GM12878 (cell line): ENCODE measurements around the gene ABCB4. TPM values are rescaled to one million over a fixed set of nuclear protein-coding genes. Genes with fewer than 3 reads are reported as not detected.

Experiments used
- ATAC-seq: fragments of 200-7000 bp; cut with Tn5 transposase; 3 replicates; pipeline ENCODE4 v1.9.1; 2020; ENCODE audit warnings: mild to moderate bottlenecking, moderate library complexity
- BruUV-seq: library from RNA; stranded (reverse); fragments of 400-500 nt; replicated peaks from 2 replicates; lab custom pipeline; 2021; lab: Mats Ljungman, UMichigan
- CTCF ChIA-PET: fragments of 300-600 bp; sonication (Branson Sonifier 250); formaldehyde crosslinking; extraction: SDS; loops from one replicate; lab custom pipeline; 2021; ENCODE audit warnings: inconsistent platforms; lab: Yijun Ruan, JAX
- POLR2A ChIA-PET: fragments of 350-600 bp; formaldehyde crosslinking; extraction: SDS; loops from one replicate; lab custom pipeline; 2021; ENCODE audit warnings: inconsistent platforms; lab: Charles Lee
- RAD21 ChIA-PET: fragments of 300-600 bp; sonication (Branson Sonifier 250); formaldehyde crosslinking; loops from one replicate; lab custom pipeline; 2023; ENCODE audit warnings: antibody characterized with exemption; ENCODE audit not compliant: unreplicated experiment; lab: Charles Lee
- SMC1A ChIA-PET: fragments of 300-600 bp; sonication (Branson Sonifier 250); formaldehyde crosslinking; loops from one replicate; lab custom pipeline; 2023; ENCODE audit not compliant: unreplicated experiment, uncharacterized antibody; lab: Charles Lee
- DNase-seq: peaks from one replicate; pipeline ENCODE4 v3.0.0-alpha.2; 2011; ENCODE audit warnings: low read depth, low spot score
- FAIRE-seq: peaks from 3 replicates; lab custom pipeline; 2011; peaks lifted over from hg19 to GRCh38; lab: Jason Lieb, UNC
- H2AFZ ChIP-seq: 2 replicates; pipeline ENCODE4 v1.6.0; 2011; ENCODE audit warnings: low read depth, low read length, control low read depth; ENCODE audit not compliant: control insufficient read depth
- H3K27ac ChIP-seq: 2 replicates; pipeline ENCODE4 v1.5.1; 2011; ENCODE audit warnings: control low read depth; ENCODE audit not compliant: control insufficient read depth, insufficient read depth
- H3K27me3 ChIP-seq, 2 experiments: replicated peaks in 1 of 2; 2 replicates each; pipeline versions ENCODE4 v1.6.0 to v1.6.1; 2011; ENCODE audit warnings: low read length in 1 of 2; ENCODE audit not compliant: control insufficient read depth in 2 of 2, insufficient read depth in 2 of 2
- H3K36me3 ChIP-seq, 2 experiments: 2 replicates each; pipeline ENCODE4 v1.5.1; 2011; ENCODE audit warnings: low read length in 1 of 2; ENCODE audit not compliant: control insufficient read depth in 2 of 2, insufficient read depth in 2 of 2
- H3K4me1 ChIP-seq: 2 replicates; pipeline ENCODE4 v1.6.1; 2011; ENCODE audit warnings: mild to moderate bottlenecking, low read length, moderate library complexity, mixed read lengths; ENCODE audit not compliant: control insufficient read depth, insufficient read depth
- H3K4me2 ChIP-seq: 2 replicates; pipeline ENCODE4 v1.6.0; 2011; ENCODE audit warnings: control low read depth; ENCODE audit not compliant: control insufficient read depth, insufficient read depth
- H3K4me3 ChIP-seq: fragments of 200-600 bp; sonication (generic); 2 replicates; pipeline ENCODE4 v1.5.1; 2016
- H3K79me2 ChIP-seq: 2 replicates; pipeline ENCODE4 v1.6.0; 2011; ENCODE audit warnings: low read length; ENCODE audit not compliant: control insufficient read depth, insufficient read depth
- H3K9ac ChIP-seq: 2 replicates; pipeline ENCODE4 v1.8.0; 2011; ENCODE audit warnings: low read length, control low read depth, mixed read lengths; ENCODE audit not compliant: control insufficient read depth, insufficient read depth
- H3K9me3 ChIP-seq: replicated peaks from 3 replicates; pipeline ENCODE4 v1.5.1; 2011; ENCODE audit warnings: mild to moderate bottlenecking, low read length; ENCODE audit not compliant: control insufficient read depth, insufficient read depth
- H4K20me1 ChIP-seq: 2 replicates; pipeline ENCODE4 v1.6.0; 2011; ENCODE audit not compliant: control insufficient read depth, insufficient read depth
- CHD4 ChIP-seq: fragments of 200-600 bp; sonication (generic); IDR thresholded peaks from 2 replicates; pipeline ENCODE4 v1.6.1; 2016; ENCODE audit warnings: mild to moderate bottlenecking
- CREB1 ChIP-seq: IDR thresholded peaks from 2 replicates; pipeline ENCODE4 v1.6.1; 2012; ENCODE audit warnings: low read depth, mild to moderate bottlenecking, inconsistent platforms
- CREM ChIP-seq: IDR thresholded peaks from 2 replicates; pipeline ENCODE4 v1.6.1; 2014; ENCODE audit warnings: antibody characterized with exemption, low read depth
- EP300 ChIP-seq, 2 experiments: fragments of 150-350 bp in 1 of 2; IDR thresholded peaks; 2 replicates each; pipeline ENCODE4 v1.6.1; 2011 to 2012; ENCODE audit warnings: low read depth in 2 of 2, low read length in 2 of 2, borderline replicate concordance in 1 of 2, improper control_type of control experiment in 1 of 2, inconsistent platforms in 1 of 2; ENCODE audit not compliant: control insufficient read depth in 1 of 2
- EZH2 ChIP-seq: IDR thresholded peaks from 2 replicates; pipeline ENCODE4 v1.6.1; 2012; ENCODE audit warnings: low read depth, mild to moderate bottlenecking, control low read depth, inconsistent platforms, low read length, borderline replicate concordance; ENCODE audit not compliant: control insufficient read depth
- HDGF ChIP-seq: fragments of 450-650 bp; IDR thresholded peaks from 2 replicates; pipeline ENCODE4 v1.6.1; 2016; ENCODE audit warnings: antibody characterized with exemption
- TCF12 ChIP-seq: IDR thresholded peaks from 2 replicates; pipeline ENCODE4 v1.6.1; 2011; ENCODE audit warnings: low read depth, mild to moderate bottlenecking, low read length
- WGBS: methylation state at CpG from one replicate; pipeline ENCODE4 v1.1.6; 2016; ENCODE audit warnings: low lambda C conversion rate; ENCODE audit not compliant: insufficient replicate concordance, insufficient coverage; ENCODE audit errors: missing lambda C conversion rate; 5-methylcytosine and 5-hydroxymethylcytosine counted together
- in situ Hi-C: fragments of 300-500 bp; cut with MboI; formaldehyde crosslinking; loops from 9 replicates; pipeline ENCODE4 v1.14.3; 2018; ENCODE audit warnings: mixed read lengths
- intact Hi-C: fragments of 100-400 bp; cut with micrococcal nuclease; formaldehyde crosslinking; loops from one replicate; pipeline ENCODE4 v1.14.2; 2022; ENCODE audit not compliant: unreplicated experiment
- polyA plus RNA-seq, 11 experiments: library from polyadenylated mRNA; depleted of rRNA in 4 of 11; unstranded in 6 of 11; stranded (reverse) in 5 of 11; fragments of >200 nt; fragmentation: Nextera tagmentation in 4 of 11; fragmentation: Illumina TruSeq in 1 of 11; extraction: Ambion mirVana in 4 of 11; extraction: Trizol in 1 of 11; gene quantifications; 1 replicate in 1 of 11; 2 replicates in 10 of 11; pipeline versions ENCODE4 v1.2.1 to v1.2.3, GENCODE V29; 2011 to 2016; ENCODE audit warnings: inconsistent platforms in 2 of 11, missing spikeins in 2 of 11, low read depth in 1 of 11
- total RNA-seq, 4 experiments: library from RNA; depleted of rRNA in 3 of 4; stranded (reverse); fragments of >200 nt in 3 of 4; fragmentation: Illumina TruSeq in 1 of 4; extraction: Trizol in 1 of 4; gene quantifications; 2 replicates each; pipeline versions ENCODE4 v1.2.1 to v1.2.3, GENCODE V29; 2013 to 2021
- TF ChIP-seq, protein P1 (sequence below): fragments of 450-650 bp; IDR thresholded peaks from 2 replicates; pipeline ENCODE4 v1.6.1; 2014; ENCODE audit warnings: mild to moderate bottlenecking
- TF ChIP-seq, protein P2 (sequence below): IDR thresholded peaks from 2 replicates; pipeline ENCODE4 v1.6.1; 2012; ENCODE audit warnings: low read length, inconsistent platforms
- TF ChIP-seq, protein P3 (sequence below): fragments of 450-650 bp; IDR thresholded peaks from 2 replicates; pipeline ENCODE4 v1.6.1; 2016; ENCODE audit warnings: mild to moderate bottlenecking
- TF ChIP-seq, protein P4 (sequence below): fragments of 450-650 bp; conservative IDR thresholded peaks from 2 replicates; pipeline ENCODE4 v1.6.1; 2017; ENCODE audit warnings: mild to moderate bottlenecking, moderate library complexity
- TF ChIP-seq, protein P5 (sequence below): IDR thresholded peaks from 2 replicates; pipeline ENCODE4 v1.6.1; 2011; ENCODE audit warnings: low read depth, mild to moderate bottlenecking, low read length, moderate library complexity, borderline replicate concordance; ENCODE audit errors: extremely low read depth
- TF ChIP-seq, protein P6 (sequence below): fragments of 450-650 bp; IDR thresholded peaks from 2 replicates; pipeline ENCODE4 v1.6.1; 2017; ENCODE audit warnings: borderline replicate concordance

ABCB4 gene
- total and polyA plus RNA-seq, 10 of the 15 experiments (the other 5 are each of a cell fraction or from before 2014, with no cell fraction given): 1.9 to 8.3 (median 4.4) TPM

DNA sequence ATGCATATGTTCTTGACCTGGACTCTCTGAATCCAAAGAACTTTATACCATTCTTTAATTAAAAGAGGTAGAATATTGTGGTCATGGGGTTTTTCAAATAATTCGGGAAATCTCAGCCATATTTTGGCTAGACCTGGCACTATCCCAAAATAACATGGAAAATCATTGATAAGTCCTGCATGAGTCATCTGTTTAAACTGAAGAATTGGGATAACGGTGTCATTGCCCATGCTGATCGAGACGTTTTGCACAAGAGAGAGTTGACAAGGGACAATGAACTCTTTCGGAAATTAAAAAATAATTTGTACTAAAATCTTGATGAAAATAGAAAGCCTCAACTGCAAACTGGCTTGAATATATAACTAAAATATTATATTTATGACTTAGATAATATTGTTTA lies 19.9 kb upstream of the ABCB4 start:
- H3K36me3 ChIP-seq: no peaks in the 10 kb centered on the region
- no peak overlapping the region for H2AFZ ChIP-seq
- ChIA-PET CTCF (interaction anchor here (1.3 kb wide), 1 partner anchor 11 kb away, joined by 5 read pairs; no protein-coding TSS in a partner anchor), POLR2A (no interaction called here), SMC1A (interaction anchor here (0.9 to 2.3 kb wide), 4 partner anchors 10 to 24 kb away, joined by 3 to 8 read pairs (median 4); no protein-coding TSS in a partner anchor), RAD21 (no interaction called here)
- FAIRE-seq (no peak), DNase-seq (no peak), ATAC-seq (no peak)
- no TSS peak for BruUV-seq
- H3K9ac ChIP-seq: no peak overlapping the region
- no peak overlapping the region for H3K27ac ChIP-seq
- intact Hi-C loops (no loop called here), in situ Hi-C loops (no loop called here)
- H3K9me3 ChIP-seq: no peaks in the 10 kb centered on the region; the same call in 2 of the 3 replicates
- no peak overlapping the region for H3K4me3 ChIP-seq
- no peak overlapping the region for H3K4me2 ChIP-seq
- WGBS: 85% methylated on average over 5 of the region's 5 CpGs
- no peaks in the 10 kb centered on the region for H3K4me1 ChIP-seq
- H3K27me3 ChIP-seq: no peaks in the 10 kb centered on the region
- H4K20me1 ChIP-seq: no peaks in the 10 kb centered on the region
- H3K79me2 ChIP-seq: no peaks in the 10 kb centered on the region
- no peak for TF ChIP-seq HDGF
- no peak for TF ChIP-seq TCF12
- TF ChIP-seq, protein P1, sequence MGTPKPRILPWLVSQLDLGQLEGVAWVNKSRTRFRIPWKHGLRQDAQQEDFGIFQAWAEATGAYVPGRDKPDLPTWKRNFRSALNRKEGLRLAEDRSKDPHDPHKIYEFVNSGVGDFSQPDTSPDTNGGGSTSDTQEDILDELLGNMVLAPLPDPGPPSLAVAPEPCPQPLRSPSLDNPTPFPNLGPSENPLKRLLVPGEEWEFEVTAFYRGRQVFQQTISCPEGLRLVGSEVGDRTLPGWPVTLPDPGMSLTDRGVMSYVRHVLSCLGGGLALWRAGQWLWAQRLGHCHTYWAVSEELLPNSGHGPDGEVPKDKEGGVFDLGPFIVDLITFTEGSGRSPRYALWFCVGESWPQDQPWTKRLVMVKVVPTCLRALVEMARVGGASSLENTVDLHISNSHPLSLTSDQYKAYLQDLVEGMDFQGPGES: no peak
- TF ChIP-seq, protein P2, sequence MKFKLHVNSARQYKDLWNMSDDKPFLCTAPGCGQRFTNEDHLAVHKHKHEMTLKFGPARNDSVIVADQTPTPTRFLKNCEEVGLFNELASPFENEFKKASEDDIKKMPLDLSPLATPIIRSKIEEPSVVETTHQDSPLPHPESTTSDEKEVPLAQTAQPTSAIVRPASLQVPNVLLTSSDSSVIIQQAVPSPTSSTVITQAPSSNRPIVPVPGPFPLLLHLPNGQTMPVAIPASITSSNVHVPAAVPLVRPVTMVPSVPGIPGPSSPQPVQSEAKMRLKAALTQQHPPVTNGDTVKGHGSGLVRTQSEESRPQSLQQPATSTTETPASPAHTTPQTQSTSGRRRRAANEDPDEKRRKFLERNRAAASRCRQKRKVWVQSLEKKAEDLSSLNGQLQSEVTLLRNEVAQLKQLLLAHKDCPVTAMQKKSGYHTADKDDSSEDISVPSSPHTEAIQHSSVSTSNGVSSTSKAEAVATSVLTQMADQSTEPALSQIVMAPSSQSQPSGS: no peak
- TF ChIP-seq, protein P3, sequence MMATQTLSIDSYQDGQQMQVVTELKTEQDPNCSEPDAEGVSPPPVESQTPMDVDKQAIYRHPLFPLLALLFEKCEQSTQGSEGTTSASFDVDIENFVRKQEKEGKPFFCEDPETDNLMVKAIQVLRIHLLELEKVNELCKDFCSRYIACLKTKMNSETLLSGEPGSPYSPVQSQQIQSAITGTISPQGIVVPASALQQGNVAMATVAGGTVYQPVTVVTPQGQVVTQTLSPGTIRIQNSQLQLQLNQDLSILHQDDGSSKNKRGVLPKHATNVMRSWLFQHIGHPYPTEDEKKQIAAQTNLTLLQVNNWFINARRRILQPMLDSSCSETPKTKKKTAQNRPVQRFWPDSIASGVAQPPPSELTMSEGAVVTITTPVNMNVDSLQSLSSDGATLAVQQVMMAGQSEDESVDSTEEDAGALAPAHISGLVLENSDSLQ: no peak
- TF ChIP-seq CREM: no peak
- TF ChIP-seq, protein P4, sequence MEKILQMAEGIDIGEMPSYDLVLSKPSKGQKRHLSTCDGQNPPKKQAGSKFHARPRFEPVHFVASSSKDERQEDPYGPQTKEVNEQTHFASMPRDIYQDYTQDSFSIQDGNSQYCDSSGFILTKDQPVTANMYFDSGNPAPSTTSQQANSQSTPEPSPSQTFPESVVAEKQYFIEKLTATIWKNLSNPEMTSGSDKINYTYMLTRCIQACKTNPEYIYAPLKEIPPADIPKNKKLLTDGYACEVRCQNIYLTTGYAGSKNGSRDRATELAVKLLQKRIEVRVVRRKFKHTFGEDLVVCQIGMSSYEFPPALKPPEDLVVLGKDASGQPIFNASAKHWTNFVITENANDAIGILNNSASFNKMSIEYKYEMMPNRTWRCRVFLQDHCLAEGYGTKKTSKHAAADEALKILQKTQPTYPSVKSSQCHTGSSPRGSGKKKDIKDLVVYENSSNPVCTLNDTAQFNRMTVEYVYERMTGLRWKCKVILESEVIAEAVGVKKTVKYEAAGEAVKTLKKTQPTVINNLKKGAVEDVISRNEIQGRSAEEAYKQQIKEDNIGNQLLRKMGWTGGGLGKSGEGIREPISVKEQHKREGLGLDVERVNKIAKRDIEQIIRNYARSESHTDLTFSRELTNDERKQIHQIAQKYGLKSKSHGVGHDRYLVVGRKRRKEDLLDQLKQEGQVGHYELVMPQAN: no peak
- TF ChIP-seq, protein P5, sequence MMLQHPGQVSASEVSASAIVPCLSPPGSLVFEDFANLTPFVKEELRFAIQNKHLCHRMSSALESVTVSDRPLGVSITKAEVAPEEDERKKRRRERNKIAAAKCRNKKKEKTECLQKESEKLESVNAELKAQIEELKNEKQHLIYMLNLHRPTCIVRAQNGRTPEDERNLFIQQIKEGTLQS: no peak
- TF ChIP-seq CREB1: no peak
- no peak for TF ChIP-seq CHD4
- no peak for TF ChIP-seq EP300 (IDR thresholded peaks at IDR 0.05; ENCODE audit: borderline replicate concordance in 1 of 2, control insufficient read depth in 1 of 2, low read depth in 2 of 2, low read length in 2 of 2)
- no peak for TF ChIP-seq EZH2
- TF ChIP-seq, protein P6, sequence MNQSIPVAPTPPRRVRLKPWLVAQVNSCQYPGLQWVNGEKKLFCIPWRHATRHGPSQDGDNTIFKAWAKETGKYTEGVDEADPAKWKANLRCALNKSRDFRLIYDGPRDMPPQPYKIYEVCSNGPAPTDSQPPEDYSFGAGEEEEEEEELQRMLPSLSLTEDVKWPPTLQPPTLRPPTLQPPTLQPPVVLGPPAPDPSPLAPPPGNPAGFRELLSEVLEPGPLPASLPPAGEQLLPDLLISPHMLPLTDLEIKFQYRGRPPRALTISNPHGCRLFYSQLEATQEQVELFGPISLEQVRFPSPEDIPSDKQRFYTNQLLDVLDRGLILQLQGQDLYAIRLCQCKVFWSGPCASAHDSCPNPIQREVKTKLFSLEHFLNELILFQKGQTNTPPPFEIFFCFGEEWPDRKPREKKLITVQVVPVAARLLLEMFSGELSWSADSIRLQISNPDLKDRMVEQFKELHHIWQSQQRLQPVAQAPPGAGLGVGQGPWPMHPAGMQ: no peak
